ENCODE measurements around the gene DOC2A. TPM values are rescaled to one million over a fixed set of nuclear protein-coding genes. Genes with fewer than 3 reads are reported as not detected.
"Not testable (repeated sequence)": the region's sequence is repeated elsewhere in the genome, so short reads cannot be mapped to it uniquely, and the experiment has no call there.

The DOC2A gene
- total and polyA plus RNA-seq, 10 of the 15 experiments (the other 5 are each of a cell fraction or from before 2014, with no cell fraction given), result 0.06 to 0.17 (median 0.12) TPM; not detected in 6

DNA sequence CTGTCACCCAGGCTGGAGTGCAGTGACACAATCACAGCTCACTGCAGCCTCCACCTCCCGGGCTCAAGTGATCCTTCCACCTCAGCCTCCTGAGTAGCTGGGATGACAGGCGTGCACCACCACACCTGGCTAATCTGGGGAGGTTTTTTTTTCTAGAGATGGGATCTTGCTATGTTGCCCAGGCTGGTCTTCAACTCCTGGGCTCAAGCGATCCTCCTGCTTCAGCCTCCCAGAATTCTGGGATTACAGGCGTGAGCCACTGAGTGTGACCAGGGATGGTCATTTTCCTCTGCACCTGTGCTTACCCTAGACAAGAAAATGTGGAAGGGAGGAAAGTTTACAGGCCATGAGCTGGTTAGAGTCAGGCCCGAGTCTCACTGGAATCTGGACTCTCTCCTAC lies 29.9 kb upstream of the DOC2A start:
- WGBS (ENCODE audit: insufficient coverage, insufficient replicate concordance, low lambda C conversion rate, missing lambda C conversion rate), result 18% methylated on average over 5 of the region's 5 CpGs
- BruUV-seq (replicated peaks); ATAC-seq; H3K4me1 ChIP-seq (ENCODE audit: control insufficient read depth, insufficient read depth, low read length); DNase-seq (ENCODE audit: low read depth, low spot score); H3K79me2 ChIP-seq (ENCODE audit: control insufficient read depth, insufficient read depth, low read length); H3K9ac ChIP-seq (ENCODE audit: control insufficient read depth, insufficient read depth, low read length); SMC1A ChIA-PET (ENCODE audit: uncharacterized antibody, unreplicated experiment); H4K20me1 ChIP-seq (ENCODE audit: control insufficient read depth, insufficient read depth); H3K27ac ChIP-seq (ENCODE audit: control insufficient read depth, insufficient read depth); H2AFZ ChIP-seq (ENCODE audit: control insufficient read depth, low read depth, low read length); in situ Hi-C loops (cut with MboI); RAD21 ChIA-PET (ENCODE audit: unreplicated experiment); H3K4me3 ChIP-seq; H3K4me2 ChIP-seq (ENCODE audit: control insufficient read depth, insufficient read depth); intact Hi-C loops (cut with micrococcal nuclease; ENCODE audit: unreplicated experiment); H3K9me3 ChIP-seq (replicated peaks; ENCODE audit: control insufficient read depth, insufficient read depth, low read length); FAIRE-seq; H3K27me3 ChIP-seq (replicated peaks in 1 of 2; ENCODE audit: control insufficient read depth in 2 of 2, insufficient read depth in 2 of 2, low read length in 1 of 2); H3K36me3 ChIP-seq (ENCODE audit: control insufficient read depth in 2 of 2, insufficient read depth in 2 of 2, low read length in 1 of 2): not testable (repeated sequence)
- POLR2A ChIA-PET, result interaction anchor here (1.0 kb wide), 1 partner anchor 17 kb away, joined by 3 read pairs; no protein-coding TSS in a partner anchor
- CTCF ChIA-PET, result interaction anchor here (1.1 to 4.5 kb wide), 2 partner anchors 15 to 51 kb away, joined by 4 to 24 read pairs; partner anchors contain the start of gene TBX6

DNA sequence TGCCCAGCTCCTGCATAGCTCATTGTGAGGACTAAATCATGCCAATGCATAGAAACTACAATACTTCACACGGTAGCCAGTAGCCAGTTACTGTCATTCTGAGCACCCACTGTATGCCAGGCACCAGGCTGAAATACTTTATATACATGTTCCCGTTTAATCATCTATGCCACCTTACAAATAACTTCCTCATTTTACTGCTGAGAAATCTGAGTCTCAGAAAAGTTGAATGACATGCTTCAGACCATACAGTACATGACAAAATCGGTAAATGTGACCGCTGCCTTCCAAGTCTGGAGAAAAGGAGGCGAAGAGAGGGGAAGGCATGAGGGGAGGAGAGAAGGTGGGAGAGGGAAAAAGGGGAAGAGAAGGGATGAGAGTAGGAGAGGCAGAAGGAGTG lies 29.4 kb upstream of the DOC2A start:
- Histone ChIP-seq H3K36me3 (ENCODE audit: control insufficient read depth in 2 of 2, insufficient read depth in 2 of 2, low read length in 1 of 2) (no peaks in the 10 kb centered on the region), H3K27ac (ENCODE audit: control insufficient read depth, insufficient read depth) (no peak overlapping the region), H4K20me1 (ENCODE audit: control insufficient read depth, insufficient read depth) (no peaks in the 10 kb centered on the region), H2AFZ (ENCODE audit: control insufficient read depth, low read depth, low read length) (no peak overlapping the region), H3K9me3 (replicated peaks; ENCODE audit: control insufficient read depth, insufficient read depth, low read length) (no peaks in the 10 kb centered on the region), H3K79me2 (ENCODE audit: control insufficient read depth, insufficient read depth, low read length) (no peaks in the 10 kb centered on the region), H3K4me3 (no peak overlapping the region), H3K27me3 (replicated peaks in 1 of 2; ENCODE audit: control insufficient read depth in 2 of 2, insufficient read depth in 2 of 2, low read length in 1 of 2) (no peaks in the 10 kb centered on the region), H3K4me1 (ENCODE audit: control insufficient read depth, insufficient read depth, low read length) (peaks cover 3% of the 10 kb centered on the region; the same call in 1 of the 2 replicates), H3K4me2 (ENCODE audit: control insufficient read depth, insufficient read depth) (no peak overlapping the region), H3K9ac (ENCODE audit: control insufficient read depth, insufficient read depth, low read length) (no peak overlapping the region)
- DNase-seq (ENCODE audit: low read depth, low spot score) (no peak), ATAC-seq (no peak), FAIRE-seq (no peak)
- RAD21 ChIA-PET (ENCODE audit: unreplicated experiment), result interaction anchor here (1.1 kb wide), 1 partner anchor 40 kb away, joined by 3 read pairs; no protein-coding TSS in a partner anchor
- in situ Hi-C loops (cut with MboI) (no loop called here), intact Hi-C loops (cut with micrococcal nuclease; ENCODE audit: unreplicated experiment) (no loop called here)
- no TSS peak for BruUV-seq (replicated peaks)
- SMC1A ChIA-PET (ENCODE audit: uncharacterized antibody, unreplicated experiment), result no interaction called here
- POLR2A ChIA-PET, result interaction anchor here (1.0 kb wide), 1 partner anchor 17 kb away, joined by 3 read pairs; no protein-coding TSS in a partner anchor
- CTCF ChIA-PET, result interaction anchor here (1.0 kb wide), 1 partner anchor 15 kb away, joined by 4 read pairs; no protein-coding TSS in a partner anchor
- WGBS (ENCODE audit: insufficient coverage, insufficient replicate concordance, low lambda C conversion rate, missing lambda C conversion rate), result 7% methylated on average over 5 of the region's 5 CpGs
- TF ChIP-seq YY1 (IDR thresholded peaks at IDR 0.05; ENCODE audit: low read depth, low read length), result no peak
- no peak for TF ChIP-seq MYB (IDR thresholded peaks at IDR 0.05; ENCODE audit: borderline replicate concordance, low read depth, low read length)
- no peak for TF ChIP-seq ZNF24 (IDR thresholded peaks at IDR 0.05)
- TF ChIP-seq PKNOX1 (IDR thresholded peaks at IDR 0.05), result peak; percentile 54; the same call in 1 of the 2 replicates
- TF ChIP-seq ZBTB40 (IDR thresholded peaks at IDR 0.05; ENCODE audit: borderline replicate concordance), result no peak

Measured in GM12878 (cell line).